DMS114 treated with DMSO at 0.1 percent for 48 hours (cell line): ENCODE results near the gene PCYOX1L.

Experiments used
- DNase-seq: peaks from one replicate; lab custom pipeline; 2025; ENCODE audit not compliant: unreplicated experiment; lab: John Stamatoyannopoulos, UW

The PCYOX1L gene

DNA sequence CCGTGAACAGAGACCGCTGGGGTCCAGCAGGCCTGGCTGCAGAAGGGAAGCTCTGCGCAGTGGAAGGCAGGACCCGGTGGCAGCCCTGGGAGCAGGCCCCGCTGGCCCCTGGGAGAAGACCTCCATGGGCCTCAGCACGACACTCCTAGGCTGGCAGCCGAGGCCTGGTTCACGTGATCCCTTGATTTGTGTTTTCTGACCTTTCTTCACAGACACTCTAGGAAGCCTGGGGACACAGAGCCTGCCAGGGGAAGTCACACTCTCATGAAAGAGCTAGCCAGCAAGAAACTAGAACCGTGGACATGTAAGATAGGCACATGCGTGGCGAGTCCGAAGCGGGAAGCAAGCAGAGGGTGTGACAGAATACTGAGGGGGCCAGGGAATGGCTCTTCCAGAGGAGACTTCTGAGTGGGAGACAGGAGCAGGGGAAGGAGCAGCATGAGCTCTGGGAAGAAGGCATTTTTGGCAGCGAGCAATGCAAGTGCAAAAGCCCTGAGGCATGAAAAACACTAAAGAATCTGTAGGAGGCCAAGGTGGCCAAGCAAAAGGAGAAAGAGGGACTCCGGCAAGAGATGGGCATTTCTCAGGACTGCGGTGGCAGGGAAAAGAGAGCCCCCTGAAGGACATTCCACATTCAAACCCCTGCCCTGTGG, 47.8 kb downstream of the PCYOX1L start:
- no peak for DNase-seq

DNA sequence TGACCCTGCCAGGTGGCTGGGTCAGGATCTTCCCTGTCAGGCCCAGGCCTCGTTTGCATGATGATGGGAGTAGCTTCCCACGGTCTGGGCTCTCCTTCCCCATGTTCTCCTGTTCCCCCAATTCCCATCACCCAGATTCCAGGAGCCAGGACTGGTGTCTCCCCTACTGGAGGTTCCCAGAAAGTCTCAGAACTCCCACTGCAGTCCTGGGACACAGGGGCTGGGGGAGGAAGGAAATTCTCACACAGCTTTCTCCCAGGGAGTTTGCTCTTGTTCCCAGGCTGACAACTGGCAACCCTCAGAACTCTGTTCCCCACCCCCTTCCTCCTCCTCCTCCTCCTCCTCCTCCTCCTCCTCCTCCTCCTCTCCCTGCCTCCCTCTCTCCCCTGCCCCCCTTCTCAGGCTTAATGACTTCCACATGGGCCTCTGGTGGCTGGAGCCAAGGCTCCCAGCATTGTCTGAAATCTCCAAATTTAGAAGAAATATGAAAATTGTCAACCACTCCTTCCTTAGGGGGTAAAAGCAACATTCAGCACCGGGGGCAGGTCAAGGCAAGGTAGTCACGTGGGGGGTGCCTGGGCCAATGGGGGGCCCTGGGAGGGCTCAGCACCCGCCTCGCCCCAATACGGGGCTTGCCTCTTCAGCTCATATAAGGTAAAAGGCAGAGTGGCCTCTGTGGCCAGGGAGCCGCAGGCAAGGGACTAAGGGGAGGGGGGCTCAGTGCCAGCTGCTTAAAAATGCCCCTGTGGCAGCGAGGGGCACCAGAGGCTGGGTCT, 48.5 kb downstream of the PCYOX1L start:
- no peak for DNase-seq

DNA sequence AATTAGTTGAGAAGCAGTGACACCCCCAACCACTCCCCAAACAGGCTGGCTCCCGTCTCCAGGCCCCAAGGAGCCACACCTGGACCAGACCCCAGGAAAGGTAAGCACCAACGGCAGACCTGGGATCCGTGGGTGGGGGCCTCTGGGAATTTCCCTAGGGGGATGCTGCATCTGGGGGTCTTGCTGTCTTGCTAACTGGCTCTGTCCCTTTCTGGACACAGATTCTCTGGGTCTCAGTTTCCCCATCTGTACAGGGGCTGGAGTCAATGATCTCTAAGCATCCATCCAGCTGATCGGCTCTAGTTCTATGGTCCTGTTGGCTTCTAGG, 49.1 kb downstream of the PCYOX1L start:
- no peak for DNase-seq

DNA sequence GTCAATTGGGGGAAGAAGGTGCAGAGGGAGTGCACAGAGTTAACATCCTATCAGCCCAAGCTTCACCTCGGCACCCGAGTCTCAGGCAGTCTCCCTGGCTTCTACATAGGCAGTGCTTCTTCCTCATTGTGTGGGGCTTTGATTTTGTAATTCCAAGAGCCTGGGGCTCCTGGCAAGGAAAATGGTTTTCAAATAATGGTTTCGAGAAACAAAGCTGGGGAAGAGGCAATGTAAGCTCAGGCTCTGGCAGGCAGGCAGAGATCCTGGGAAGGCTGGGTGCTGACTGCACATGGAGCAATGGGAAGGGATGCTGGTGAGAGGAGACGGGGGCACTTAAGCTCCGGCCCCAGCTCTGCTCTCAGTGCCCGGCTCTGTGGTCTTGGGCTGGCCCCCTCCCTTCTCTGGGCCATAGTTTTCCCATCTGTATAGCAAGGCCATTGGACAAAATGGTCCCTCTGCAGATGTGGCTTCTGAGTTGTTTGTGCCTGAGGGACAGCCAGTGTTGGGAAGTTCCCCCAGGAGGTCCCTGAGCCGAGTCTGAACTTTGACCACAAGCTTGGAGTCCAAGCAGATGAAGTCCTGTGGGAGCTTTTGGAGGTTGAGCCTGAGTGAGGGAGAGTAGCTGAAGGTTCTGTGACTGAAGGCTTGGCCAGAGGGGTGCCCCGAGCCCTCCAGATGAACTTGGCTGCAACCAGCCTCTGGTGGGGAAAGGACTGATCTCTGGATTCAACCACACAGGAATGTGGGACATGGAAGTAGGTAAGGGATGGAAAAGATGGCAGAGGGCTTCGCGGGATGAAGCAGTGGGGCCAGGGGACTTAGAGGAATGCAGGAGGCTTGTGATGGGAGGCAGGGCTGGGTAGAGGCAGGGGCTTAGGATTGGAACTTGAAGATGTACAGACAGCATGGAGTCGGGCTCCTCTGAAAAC, 49.7 kb downstream of the PCYOX1L start:
- DNase-seq: no peak

GRCh38 chr5:149408252-149409099, 50.6 kb downstream of the PCYOX1L start:
- no peak for DNase-seq

GRCh38 chr5:149409268-149409948, 51.6 kb downstream of the PCYOX1L start:
- no peak for DNase-seq

DNA sequence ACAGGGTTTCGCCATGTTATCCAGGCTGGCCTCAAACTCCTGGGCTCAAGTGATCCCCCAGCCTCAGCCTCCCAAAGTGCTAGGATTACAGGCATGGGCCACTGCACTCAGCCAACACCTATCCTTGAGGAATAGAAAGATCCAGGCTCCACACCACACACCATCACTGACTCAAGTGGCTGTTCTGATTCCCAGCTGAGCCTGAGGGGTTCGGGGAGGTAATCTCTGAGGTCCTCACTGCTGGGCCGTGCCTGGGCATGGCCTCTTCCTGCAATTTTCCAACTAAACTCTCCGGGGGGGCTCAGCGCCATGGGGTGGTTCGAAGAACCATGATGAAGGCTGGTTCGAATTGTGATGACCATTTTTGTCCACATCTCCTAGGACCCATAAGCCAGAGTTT, 52.2 kb downstream of the PCYOX1L start:
- no peak for DNase-seq

DNA sequence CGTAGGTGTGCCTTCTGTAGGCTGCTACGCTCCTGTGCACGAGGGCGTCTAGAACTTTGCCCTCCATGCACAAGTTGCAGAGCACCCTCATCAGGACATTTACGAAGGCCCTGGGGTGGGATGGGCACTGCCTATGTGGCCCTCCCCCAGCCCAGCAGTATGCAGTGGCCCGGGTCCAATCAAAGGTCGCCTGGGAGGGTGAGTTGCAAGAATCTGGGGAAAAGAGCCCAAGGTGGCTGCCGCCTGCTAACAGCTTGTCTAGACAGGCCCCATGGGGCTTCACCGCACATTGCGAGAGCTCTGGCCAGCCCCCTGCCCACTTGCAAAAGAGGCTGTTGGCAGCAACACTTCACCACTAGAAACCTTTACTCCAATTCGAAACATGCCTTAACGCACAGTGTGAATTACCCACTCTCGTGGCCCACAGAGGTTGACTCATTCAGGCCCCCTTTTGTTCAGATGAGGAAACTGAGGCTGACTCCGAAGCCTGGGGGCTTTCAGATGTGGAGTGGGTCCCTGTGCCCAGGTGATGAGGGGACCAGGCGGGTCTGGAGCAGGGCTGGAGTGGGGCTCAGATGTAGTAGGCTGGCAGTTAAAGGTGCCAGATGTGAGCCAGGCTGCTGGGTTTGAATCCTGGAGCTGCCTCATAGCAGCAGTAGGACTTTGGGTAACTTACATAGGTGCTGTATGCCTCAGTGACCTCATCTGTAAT, 53.0 kb downstream of the PCYOX1L start:
- DNase-seq: no peak

GRCh38 chr5:149411738-149412519, 54.1 kb downstream of the PCYOX1L start:
- no peak for DNase-seq

- no peak for DNase-seq
These were observed 55.1 kb downstream of the PCYOX1L start for GRCh38 chr5:149412783-149413476.

- no peak for DNase-seq
These were observed 55.8 kb downstream of the PCYOX1L start for GRCh38 chr5:149413477-149414210.

GRCh38 chr5:149414405-149415065, 56.7 kb downstream of the PCYOX1L start:
- DNase-seq: no peak

DNA sequence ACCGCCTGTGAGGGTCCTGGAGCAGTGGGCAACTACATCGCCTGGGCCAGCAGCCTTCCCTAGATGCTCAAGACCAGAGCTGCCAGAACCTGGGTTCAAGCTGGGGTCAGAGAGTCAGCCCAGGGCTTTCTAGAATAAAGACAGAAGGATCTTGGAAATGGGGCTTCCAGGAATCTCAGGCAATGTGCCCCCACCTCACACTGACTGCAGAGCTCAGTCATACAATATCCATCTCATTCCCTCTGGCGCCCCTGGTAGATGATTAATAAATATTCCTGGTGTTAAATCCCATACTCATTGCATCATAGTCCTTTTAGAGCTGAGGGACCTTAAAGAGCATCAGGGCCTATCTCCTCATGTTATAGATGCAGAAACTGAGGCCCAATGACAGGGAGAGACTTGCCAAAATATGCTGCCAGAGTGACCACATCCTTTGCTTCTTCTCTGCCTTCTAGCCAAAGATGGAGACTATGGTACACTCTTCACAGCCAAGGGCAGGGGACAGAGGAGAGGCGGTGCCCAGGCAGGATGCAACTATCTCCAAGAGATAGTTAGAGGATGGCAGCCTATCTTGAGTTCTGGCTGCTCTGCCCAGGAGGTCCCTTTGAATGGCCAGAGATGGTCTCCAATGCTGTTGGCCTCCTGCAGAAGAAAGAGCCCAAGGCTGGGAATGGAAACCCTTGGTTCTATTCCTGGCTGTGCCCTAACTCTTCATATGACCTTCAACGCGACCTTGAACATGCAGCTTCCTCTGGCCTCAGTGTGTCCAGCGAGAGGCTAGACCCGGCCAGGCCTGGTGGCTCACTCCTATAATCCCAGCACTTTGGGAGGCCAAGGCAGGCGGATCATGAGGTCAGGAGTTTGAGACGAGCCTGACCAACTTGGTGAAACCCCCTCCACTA, 57.5 kb downstream of the PCYOX1L start:
- no peak for DNase-seq

GRCh38 chr5:149416987-149417710, 59.3 kb downstream of the PCYOX1L start:
- DNase-seq: no peak

DNA sequence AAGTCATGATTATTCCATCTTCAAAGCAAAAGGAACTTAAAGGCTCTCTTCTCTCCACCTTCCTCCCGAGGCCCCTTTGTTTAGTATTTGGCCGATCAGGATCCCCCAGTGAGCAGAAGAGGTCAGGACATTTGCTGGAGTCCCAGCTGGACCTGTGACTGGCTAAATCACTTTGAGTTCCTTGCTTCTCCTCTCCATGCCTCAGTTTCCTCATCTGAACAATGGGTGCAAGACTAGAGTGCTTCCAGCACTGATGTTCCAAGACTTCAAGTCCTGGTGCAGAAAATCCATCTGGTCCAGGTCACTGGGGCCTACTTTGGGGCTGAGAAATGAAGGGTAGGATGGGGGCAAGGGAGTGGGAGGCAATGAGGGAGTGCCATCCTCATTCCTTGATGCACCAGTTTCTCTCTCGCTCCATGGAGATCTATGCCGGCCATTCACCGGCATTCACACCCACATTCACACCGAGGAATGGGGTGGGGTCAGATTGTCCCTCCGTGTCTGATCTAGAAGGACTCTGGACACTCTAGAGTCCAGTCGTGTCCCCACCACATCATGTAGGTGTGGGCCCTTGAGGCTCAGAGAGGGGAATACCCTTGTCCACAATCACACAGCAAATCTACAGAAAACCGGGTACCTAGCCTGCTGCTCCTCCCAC, 60.0 kb downstream of the PCYOX1L start:
- no peak for DNase-seq
